GM12873 (cell line): Measurements from ENCODE around the gene PRDM5.

ENCODE experiments used
- TF ChIP-seq, protein P1 (sequence below): IDR thresholded peaks from 2 replicates; pipeline ENCODE4 v1.5.1; 2012; ENCODE audit warnings: low read depth, mild to moderate bottlenecking, moderate library complexity, low read length, control low read depth; ENCODE audit not compliant: insufficient read depth; ENCODE audit errors: missing control alignments

Gene PRDM5

DNA sequence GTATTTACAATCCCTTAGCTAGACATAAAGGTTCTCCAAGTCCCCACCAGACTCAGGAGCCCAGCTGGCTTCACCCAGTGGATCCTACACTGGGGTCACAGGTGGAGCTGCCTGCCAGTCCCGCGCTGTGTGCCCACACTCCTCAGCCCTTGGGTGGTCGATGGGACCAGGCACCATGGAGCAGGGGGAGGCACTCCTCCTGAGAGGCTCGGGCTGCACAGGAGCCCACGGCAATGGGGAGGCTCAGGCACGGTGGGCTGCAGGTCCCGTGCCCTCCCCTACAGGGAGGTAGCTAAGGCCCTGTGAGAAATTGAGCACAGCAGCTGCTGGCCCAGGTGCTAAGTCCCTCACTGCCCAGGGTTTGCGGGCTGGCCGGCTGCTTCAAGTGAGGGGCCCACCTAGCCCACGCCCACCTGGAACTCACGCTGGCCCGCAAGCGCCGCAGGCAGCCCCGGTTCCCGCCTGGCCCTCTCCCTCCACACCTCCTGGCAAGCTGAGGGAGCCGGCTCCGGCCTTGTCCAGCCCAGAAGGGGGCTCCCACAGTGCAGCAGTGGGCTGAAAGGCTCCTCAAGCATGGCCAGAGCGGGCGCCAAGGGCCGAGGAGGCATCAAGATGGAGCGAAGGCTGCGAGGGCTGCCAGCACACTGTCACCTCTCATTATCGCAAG is 113.9 kb downstream of the PRDM5 start:
- TF ChIP-seq, protein P1, sequence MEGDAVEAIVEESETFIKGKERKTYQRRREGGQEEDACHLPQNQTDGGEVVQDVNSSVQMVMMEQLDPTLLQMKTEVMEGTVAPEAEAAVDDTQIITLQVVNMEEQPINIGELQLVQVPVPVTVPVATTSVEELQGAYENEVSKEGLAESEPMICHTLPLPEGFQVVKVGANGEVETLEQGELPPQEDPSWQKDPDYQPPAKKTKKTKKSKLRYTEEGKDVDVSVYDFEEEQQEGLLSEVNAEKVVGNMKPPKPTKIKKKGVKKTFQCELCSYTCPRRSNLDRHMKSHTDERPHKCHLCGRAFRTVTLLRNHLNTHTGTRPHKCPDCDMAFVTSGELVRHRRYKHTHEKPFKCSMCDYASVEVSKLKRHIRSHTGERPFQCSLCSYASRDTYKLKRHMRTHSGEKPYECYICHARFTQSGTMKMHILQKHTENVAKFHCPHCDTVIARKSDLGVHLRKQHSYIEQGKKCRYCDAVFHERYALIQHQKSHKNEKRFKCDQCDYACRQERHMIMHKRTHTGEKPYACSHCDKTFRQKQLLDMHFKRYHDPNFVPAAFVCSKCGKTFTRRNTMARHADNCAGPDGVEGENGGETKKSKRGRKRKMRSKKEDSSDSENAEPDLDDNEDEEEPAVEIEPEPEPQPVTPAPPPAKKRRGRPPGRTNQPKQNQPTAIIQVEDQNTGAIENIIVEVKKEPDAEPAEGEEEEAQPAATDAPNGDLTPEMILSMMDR: no peak

DNA sequence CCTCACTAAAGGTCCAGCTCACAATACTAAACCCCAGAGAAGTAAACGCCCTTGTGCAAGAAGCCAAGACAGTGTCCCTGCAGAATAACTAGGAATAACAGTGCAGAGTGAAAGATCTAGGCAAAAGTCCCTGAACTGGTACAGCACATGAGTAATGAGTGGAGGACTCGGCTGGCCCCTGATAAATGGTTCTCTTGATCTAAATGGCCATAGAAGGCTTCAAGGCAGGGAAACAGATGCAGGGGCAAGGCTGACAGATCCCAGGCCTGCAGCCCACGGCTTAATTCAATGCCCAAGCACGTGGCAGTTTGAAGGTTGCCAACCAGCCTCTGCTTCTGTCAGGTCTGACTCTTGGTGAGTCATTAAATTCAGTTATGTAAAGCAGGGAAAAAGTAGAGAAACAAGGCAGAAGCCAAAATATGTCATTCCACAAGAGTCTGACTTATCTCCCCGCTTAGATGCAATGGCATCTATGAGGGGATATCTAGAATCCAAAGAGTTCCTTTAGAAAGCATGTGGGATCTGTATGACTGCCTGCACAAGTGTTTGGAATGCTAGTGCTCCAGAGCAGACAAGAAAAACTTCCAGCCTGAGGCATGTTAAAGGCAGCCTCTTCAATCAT is 121.3 kb downstream of the PRDM5 start:
- TF ChIP-seq, protein P1: no peak

DNA sequence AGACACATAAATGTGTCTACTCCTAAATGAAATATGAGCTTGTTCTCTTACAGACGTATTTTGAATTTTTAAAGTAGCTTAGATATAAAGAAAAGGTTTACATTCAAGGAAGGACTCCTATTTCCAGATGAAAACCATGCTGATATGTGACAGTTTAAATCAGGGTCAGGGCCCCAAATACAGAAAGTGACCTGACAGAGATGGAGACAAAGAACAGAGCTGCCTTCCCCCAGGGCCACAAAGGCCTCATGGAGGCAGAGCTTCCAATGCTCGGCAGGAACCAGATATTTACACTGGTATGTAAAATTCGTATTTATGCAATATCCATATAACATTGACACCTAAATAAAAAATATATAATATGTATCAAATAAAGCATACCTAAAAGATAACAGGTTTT is 124.0 kb downstream of the PRDM5 start:
- TF ChIP-seq, protein P1: no peak

DNA sequence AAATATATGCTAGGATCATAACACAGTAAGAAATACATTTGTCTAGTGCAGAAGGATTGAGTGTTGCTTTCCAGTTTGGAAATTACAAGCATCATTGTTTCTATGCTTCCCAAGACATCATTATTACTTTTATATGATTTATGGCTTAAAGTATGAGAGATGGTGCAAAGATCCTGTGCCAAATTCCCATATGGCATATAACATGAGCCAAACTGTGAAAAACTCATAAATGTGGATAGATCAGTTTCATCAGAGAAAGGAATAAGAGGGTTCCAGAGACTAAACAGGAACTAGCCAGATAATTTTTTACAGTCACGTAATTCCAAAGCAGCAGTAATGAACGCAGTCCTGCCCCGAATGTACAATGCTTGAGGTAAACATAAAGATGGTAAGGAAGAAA is 126.3 kb downstream of the PRDM5 start:
- TF ChIP-seq, protein P1: no peak

DNA sequence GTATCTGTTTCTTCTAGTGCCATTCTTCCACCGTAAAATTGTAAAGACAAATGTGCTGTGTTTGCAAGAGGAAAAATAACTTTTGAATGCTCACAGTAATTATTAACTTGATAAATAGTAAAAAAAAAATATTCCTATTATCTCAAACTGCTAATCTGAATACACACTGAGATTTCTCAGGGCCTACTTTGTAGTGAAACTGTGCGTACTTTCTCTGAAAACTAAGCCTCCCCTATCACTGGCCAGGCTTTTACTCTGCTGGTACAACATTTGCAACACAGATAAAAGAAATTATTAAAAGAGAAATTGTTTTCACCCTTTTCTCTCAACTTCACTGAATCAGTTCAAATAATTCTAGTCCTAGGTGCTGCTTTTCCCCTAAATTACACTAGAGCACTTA is 137.3 kb downstream of the PRDM5 start:
- TF ChIP-seq, protein P1: no peak

DNA sequence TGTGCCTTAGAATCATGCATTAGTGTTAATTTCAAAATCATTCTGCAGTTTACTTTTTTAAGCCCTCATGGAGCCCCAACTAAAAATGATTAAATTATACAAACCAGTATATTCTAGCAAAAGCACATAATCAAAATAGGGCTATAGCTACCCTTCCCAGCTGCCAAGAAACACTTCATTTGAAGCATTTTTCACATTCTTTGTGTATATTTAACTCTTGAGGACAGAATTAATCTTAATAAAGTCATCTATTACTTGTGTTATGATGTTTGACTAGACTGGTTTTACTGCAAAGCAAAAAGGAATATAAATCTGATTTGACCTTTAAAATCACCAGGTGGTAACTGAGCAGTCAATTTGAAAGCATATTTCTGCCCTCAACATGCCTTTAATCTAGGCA is 145.1 kb downstream of the PRDM5 start:
- TF ChIP-seq, protein P1: no peak

DNA sequence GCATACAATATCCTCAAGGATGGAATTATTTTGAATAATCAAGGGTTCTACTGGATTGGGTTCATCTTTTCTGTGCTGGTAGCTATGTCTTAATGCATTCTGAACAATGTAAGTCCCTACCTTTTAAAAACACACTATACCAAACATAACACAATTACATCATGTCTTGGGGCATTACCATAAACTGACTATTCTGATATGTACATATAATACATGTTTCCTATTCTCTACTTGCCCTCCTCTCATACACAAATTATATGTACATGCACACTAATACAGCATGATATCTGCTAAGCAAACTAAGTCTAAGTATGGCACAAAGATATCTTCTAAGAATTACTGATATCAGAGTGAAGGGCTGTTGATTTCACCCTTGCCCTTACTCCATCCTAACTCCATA is 147.1 kb downstream of the PRDM5 start:
- TF ChIP-seq, protein P1: no peak
